ENCODE measurements around the gene SEMA5B. TPM values are rescaled to one million over a fixed set of nuclear protein-coding genes. Genes with fewer than 3 reads are reported as not detected.

The SEMA5B gene
- total RNA-seq, 2 donors from 2014 or later, result 0.51 to 3.5 TPM

GRCh38 chr3:122967765-122968164, 59.8 kb downstream of the SEMA5B start:
- H3K9me3 ChIP-seq, result no peaks in the 10 kb centered on the region
- DNase-seq (ENCODE audit: low spot score), result no peak
- peak overlapping the region in 1 of 2 donors; percentile 80 for H3K27ac ChIP-seq
- no peak overlapping the region for H3K4me3 ChIP-seq
- H3K4me1 ChIP-seq, result peaks cover 0 to 53% of the 10 kb centered on the region in 2 donors
- no peaks in the 10 kb centered on the region for H3K27me3 ChIP-seq
- no peaks in the 10 kb centered on the region for H3K36me3 ChIP-seq
- no peak for TF ChIP-seq CTCF (IDR thresholded peaks at IDR 0.05)

- H3K4me3 ChIP-seq, result no peak overlapping the region
- H3K9me3 ChIP-seq, result no peaks in the 10 kb centered on the region
- H3K36me3 ChIP-seq, result no peaks in the 10 kb centered on the region
- DNase-seq (ENCODE audit: low spot score), result no peak
- peaks cover 0 to 52% of the 10 kb centered on the region in 2 donors for H3K4me1 ChIP-seq
- no peaks in the 10 kb centered on the region for H3K27me3 ChIP-seq
- H3K27ac ChIP-seq, result no peak overlapping the region
- TF ChIP-seq CTCF (IDR thresholded peaks at IDR 0.05), result no peak
Observed at GRCh38 chr3:122967356-122967755, 60.2 kb downstream of the SEMA5B start.

GRCh38 chr3:122966045-122966444, 61.5 kb downstream of the SEMA5B start:
- Histone ChIP-seq H3K9me3 (no peaks in the 10 kb centered on the region), H3K4me3 (no peak overlapping the region), H3K4me1 (peaks cover 0 to 56% of the 10 kb centered on the region in 2 donors), H3K27ac (no peak overlapping the region), H3K27me3 (no peaks in the 10 kb centered on the region), H3K36me3 (no peaks in the 10 kb centered on the region)
- no peak for DNase-seq (ENCODE audit: low spot score)
- TF ChIP-seq CTCF (IDR thresholded peaks at IDR 0.05), result no peak

- peaks cover 0 to 46% of the 10 kb centered on the region in 2 donors for H3K4me1 ChIP-seq
- DNase-seq (ENCODE audit: low spot score), result no peak
- H3K9me3 ChIP-seq, result no peaks in the 10 kb centered on the region
- H3K36me3 ChIP-seq, result no peaks in the 10 kb centered on the region
- peak overlapping the region; percentile 18 to 21 for H3K27ac ChIP-seq
- TF ChIP-seq CTCF (IDR thresholded peaks at IDR 0.05), result no peak
- no peaks in the 10 kb centered on the region for H3K27me3 ChIP-seq
- no peak overlapping the region for H3K4me3 ChIP-seq
Observed at GRCh38 chr3:122964811-122965210, 62.8 kb downstream of the SEMA5B start.

- H3K9me3 ChIP-seq, result no peaks in the 10 kb centered on the region
- no peak for TF ChIP-seq CTCF (IDR thresholded peaks at IDR 0.05)
- no peak for DNase-seq (ENCODE audit: low spot score)
Observed at GRCh38 chr3:122962149-122962548, 65.4 kb downstream of the SEMA5B start.

GRCh38 chr3:122961146-122961545, 66.4 kb downstream of the SEMA5B start:
- peaks cover 8 to 73% of the 10 kb centered on the region in 2 donors for H3K4me1 ChIP-seq
- no peak overlapping the region for H3K27ac ChIP-seq
- H3K9me3 ChIP-seq, result no peaks in the 10 kb centered on the region
- no peaks in the 10 kb centered on the region for H3K36me3 ChIP-seq
- H3K4me3 ChIP-seq, result no peak overlapping the region
- TF ChIP-seq CTCF (IDR thresholded peaks at IDR 0.05), result no peak
- H3K27me3 ChIP-seq, result no peaks in the 10 kb centered on the region
- DNase-seq (ENCODE audit: low spot score), result no peak

More at GRCh38 chr3:122962149-122962548, 65.4 kb downstream of the SEMA5B start:
- H3K36me3 ChIP-seq, result no peaks in the 10 kb centered on the region
- no peak overlapping the region for H3K27ac ChIP-seq
- H3K27me3 ChIP-seq, result no peaks in the 10 kb centered on the region
- peaks cover 4 to 63% of the 10 kb centered on the region in 2 donors for H3K4me1 ChIP-seq
- H3K4me3 ChIP-seq, result no peak overlapping the region

All from right atrium auricular region (tissue), 2 donors.